Glutamatergic neuron (in vitro differentiated cells): ENCODE results near the gene PLEKHS1. TPM values are rescaled to one million over a fixed set of nuclear protein-coding genes. Genes with fewer than 3 reads are reported as not detected.

Experiments
- DNase-seq: peaks from one replicate; pipeline ENCODE4 v3.0.0; 2022
- H3K27ac Mint-ChIP-seq: one replicate; pipeline ENCODE4 v1.8.0; 2020; ENCODE audit warnings: mild to moderate bottlenecking, mixed read lengths, inconsistent platforms; ENCODE audit not compliant: unreplicated experiment
- H3K27me3 Mint-ChIP-seq: one replicate; pipeline ENCODE4 v1.8.0; 2020; ENCODE audit warnings: mild to moderate bottlenecking, moderate library complexity, mixed read lengths, inconsistent platforms; ENCODE audit not compliant: unreplicated experiment
- H3K36me3 Mint-ChIP-seq: one replicate; pipeline ENCODE4 v1.8.0; 2020; ENCODE audit warnings: mild to moderate bottlenecking, mixed read lengths, inconsistent platforms; ENCODE audit not compliant: unreplicated experiment
- H3K4me1 Mint-ChIP-seq: one replicate; pipeline ENCODE4 v1.8.0; 2020; ENCODE audit warnings: mild to moderate bottlenecking, low read depth, mixed read lengths, inconsistent platforms; ENCODE audit not compliant: unreplicated experiment
- H3K4me3 Mint-ChIP-seq: one replicate; pipeline ENCODE4 v1.8.0; 2020; ENCODE audit warnings: mild to moderate bottlenecking, mixed read lengths, inconsistent platforms; ENCODE audit not compliant: unreplicated experiment
- H3K9me3 Mint-ChIP-seq: one replicate; pipeline ENCODE4 v1.8.0; 2020; ENCODE audit warnings: mild to moderate bottlenecking, moderate library complexity, mixed read lengths, inconsistent platforms; ENCODE audit not compliant: unreplicated experiment
- CTCF ChIP-seq: fragments of 200-600 bp; sonication (generic); IDR thresholded peaks from one replicate; pipeline ENCODE4 v1.5.0; 2021; ENCODE audit not compliant: partially characterized antibody, unreplicated experiment
- total RNA-seq: library from RNA; stranded (reverse); fragmentation: NEBNext Ultra II Directional; extraction: Animal tissue kit (Norgen Biotek cat#: 25700); gene quantifications from one replicate; pipeline ENCODE4 v1.2.1, GENCODE V29; 2021; ENCODE audit not compliant: unreplicated experiment

PLEKHS1 gene
- total RNA-seq, 1 donor from 2014 or later = not detected

GRCh38 chr10:113746217-113746957 is 5.1 kb upstream of the PLEKHS1 start:
- no peak overlapping the region for H3K27ac Mint-ChIP-seq
- H3K9me3 Mint-ChIP-seq = no peaks in the 10 kb centered on the region
- H3K4me3 Mint-ChIP-seq = no peak overlapping the region

GRCh38 chr10:113752553-113752952 is 1.1 kb downstream of the PLEKHS1 start:
- no peaks in the 10 kb centered on the region for H3K36me3 Mint-ChIP-seq
- no peak overlapping the region for H3K4me3 Mint-ChIP-seq
- no peaks in the 10 kb centered on the region for H3K4me1 Mint-ChIP-seq
- H3K27ac Mint-ChIP-seq = no peak overlapping the region
- no peak for DNase-seq
- peaks cover 4% of the 10 kb centered on the region for H3K27me3 Mint-ChIP-seq
- no peaks in the 10 kb centered on the region for H3K9me3 Mint-ChIP-seq
- no peak for TF ChIP-seq CTCF

More at GRCh38 chr10:113746217-113746957, 5.1 kb upstream of the PLEKHS1 start:
- H3K36me3 Mint-ChIP-seq = no peaks in the 10 kb centered on the region
- DNase-seq = no peak
- H3K4me1 Mint-ChIP-seq = no peaks in the 10 kb centered on the region
- H3K27me3 Mint-ChIP-seq = peaks cover 7% of the 10 kb centered on the region
- no peak for TF ChIP-seq CTCF

- no peaks in the 10 kb centered on the region for H3K9me3 Mint-ChIP-seq
- H3K36me3 Mint-ChIP-seq = no peaks in the 10 kb centered on the region
- H3K4me1 Mint-ChIP-seq = no peaks in the 10 kb centered on the region
- no peak for DNase-seq
- peaks cover 2% of the 10 kb centered on the region for H3K27me3 Mint-ChIP-seq
- no peak overlapping the region for H3K4me3 Mint-ChIP-seq
- no peak overlapping the region for H3K27ac Mint-ChIP-seq
- TF ChIP-seq CTCF = no peak
Measured at GRCh38 chr10:113753020-113753692, 1.7 kb downstream of the PLEKHS1 start.

GRCh38 chr10:113754125-113754524 is 2.6 kb downstream of the PLEKHS1 start:
- no peak for DNase-seq
- Mint-ChIP-seq H3K9me3 (no peaks in the 10 kb centered on the region), H3K27me3 (peaks cover 2% of the 10 kb centered on the region), H3K4me3 (no peak overlapping the region), H3K36me3 (no peaks in the 10 kb centered on the region), H3K4me1 (no peaks in the 10 kb centered on the region), H3K27ac (no peak overlapping the region)
- no peak for TF ChIP-seq CTCF

GRCh38 chr10:113754768-113755167 is 3.3 kb downstream of the PLEKHS1 start:
- TF ChIP-seq CTCF = no peak
- no peak overlapping the region for H3K4me3 Mint-ChIP-seq

More at GRCh38 chr10:113754768-113755167, 3.3 kb downstream of the PLEKHS1 start:
- DNase-seq = no peak
- Mint-ChIP-seq H3K4me1 (no peaks in the 10 kb centered on the region), H3K36me3 (no peaks in the 10 kb centered on the region), H3K27ac (no peak overlapping the region), H3K9me3 (no peaks in the 10 kb centered on the region), H3K27me3 (peaks cover 2% of the 10 kb centered on the region)
